NT2/D1 (cell line): ENCODE data around the gene APOBEC3B.

Source experiments
- SUZ12 ChIP-seq: IDR thresholded peaks from 2 replicates; pipeline ENCODE4 v1.6.1; 2011; ENCODE audit not compliant: insufficient read length, insufficient read depth; ENCODE audit errors: extremely low read depth
- YY1 ChIP-seq: IDR thresholded peaks from 2 replicates; pipeline ENCODE4 v1.6.1; 2011; ENCODE audit not compliant: insufficient read length, insufficient read depth
- ZNF274 ChIP-seq: IDR thresholded peaks from 2 replicates; pipeline ENCODE4 v1.6.1; 2011; ENCODE audit warnings: mild to moderate bottlenecking, low read depth, low read length

DNA sequence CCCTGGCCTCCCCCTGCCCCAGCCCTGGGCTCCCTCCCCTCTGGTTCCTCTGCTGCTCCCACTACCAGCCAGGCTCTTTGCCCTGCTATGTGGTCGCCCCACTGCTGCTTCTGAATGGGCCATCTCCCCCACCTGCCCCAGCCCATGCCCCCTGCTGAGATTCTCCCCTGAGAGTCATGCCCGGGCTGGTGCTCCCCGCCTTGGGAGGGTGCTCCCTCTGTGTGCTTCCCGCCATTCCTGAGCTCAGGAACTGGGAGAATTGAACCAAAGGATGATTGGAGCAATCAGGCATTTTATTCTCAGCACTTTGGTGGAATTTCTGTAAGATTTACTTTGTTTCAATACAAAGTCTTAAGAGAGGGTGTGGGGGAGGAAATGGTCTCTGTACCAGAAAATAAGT lies 45.6 kb downstream of the APOBEC3B start:
- TF ChIP-seq YY1 (no peak), SUZ12 (no peak), ZNF274 (no peak)
